ENCODE data around the gene GPR37L1.
"Not testable (repeated sequence)": the region's sequence is repeated elsewhere in the genome, so short reads cannot be mapped to it uniquely, and the experiment has no call there.

The GPR37L1 gene

GRCh38 chr1:202158810-202159533 lies 36.3 kb downstream of the GPR37L1 start:
- DNase-seq = no peak

- peak; percentile 58 for DNase-seq
Measured at GRCh38 chr1:202159534-202160371, 37.0 kb downstream of the GPR37L1 start.

DNA sequence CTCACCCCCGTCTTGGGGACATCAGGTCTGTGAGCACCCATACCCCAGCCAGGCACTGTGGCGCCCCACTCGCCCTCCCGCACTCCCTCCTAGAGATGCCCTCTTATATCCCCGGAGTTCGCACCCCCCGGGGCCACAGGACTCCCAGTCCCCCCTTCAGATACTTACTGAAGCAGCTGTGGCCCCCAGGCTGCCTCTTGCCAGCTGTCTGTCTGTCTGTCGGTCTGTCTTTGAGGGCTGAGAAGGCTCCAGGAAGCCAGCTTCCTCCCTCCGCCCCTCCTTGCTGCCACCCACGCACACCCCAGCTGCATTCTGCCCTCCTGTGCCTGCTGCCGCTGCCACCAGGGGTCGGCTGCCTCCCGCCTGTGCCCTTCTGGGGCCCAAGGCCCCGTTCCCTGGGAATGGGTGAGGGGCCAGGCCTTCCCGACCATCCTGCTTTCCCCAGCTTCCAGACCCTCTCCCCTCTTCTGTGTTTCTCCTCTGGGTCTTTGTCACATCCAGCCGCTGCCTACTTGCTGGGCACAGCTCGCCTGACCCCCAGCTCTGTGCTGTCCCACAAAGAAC lies 37.7 kb downstream of the GPR37L1 start, which contains the start of gene PTPN7:
PTPN7 (minus strand) TSS at position 226 of the 564 bp plus-strand sequence. CDS start 1,200 bp downstream, outside the sequence.
- DNase-seq = peak; percentile 67

- DNase-seq = no peak
Measured at GRCh38 chr1:202161151-202162046, 38.7 kb downstream of the GPR37L1 start.

DNA sequence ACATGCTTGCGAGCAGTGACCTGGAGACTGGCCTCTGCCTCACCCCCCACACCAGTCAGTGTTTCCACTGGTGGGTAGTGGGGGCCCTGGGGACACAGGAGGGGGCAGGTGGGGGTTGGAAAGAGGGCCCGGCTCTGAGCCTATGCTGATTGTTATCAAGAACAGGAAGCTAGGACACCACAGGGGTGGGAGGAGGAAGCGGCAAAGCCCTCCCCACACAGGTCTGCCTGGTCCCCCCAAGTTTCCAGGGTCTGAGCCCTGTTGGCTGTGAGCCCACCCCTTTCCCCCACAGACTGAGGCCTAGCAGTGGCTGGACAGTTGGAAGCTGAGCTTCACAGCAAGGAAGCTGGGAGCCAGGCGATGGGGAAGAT lies 39.3 kb downstream of the GPR37L1 start:
- DNase-seq = peak; percentile 94

DNA sequence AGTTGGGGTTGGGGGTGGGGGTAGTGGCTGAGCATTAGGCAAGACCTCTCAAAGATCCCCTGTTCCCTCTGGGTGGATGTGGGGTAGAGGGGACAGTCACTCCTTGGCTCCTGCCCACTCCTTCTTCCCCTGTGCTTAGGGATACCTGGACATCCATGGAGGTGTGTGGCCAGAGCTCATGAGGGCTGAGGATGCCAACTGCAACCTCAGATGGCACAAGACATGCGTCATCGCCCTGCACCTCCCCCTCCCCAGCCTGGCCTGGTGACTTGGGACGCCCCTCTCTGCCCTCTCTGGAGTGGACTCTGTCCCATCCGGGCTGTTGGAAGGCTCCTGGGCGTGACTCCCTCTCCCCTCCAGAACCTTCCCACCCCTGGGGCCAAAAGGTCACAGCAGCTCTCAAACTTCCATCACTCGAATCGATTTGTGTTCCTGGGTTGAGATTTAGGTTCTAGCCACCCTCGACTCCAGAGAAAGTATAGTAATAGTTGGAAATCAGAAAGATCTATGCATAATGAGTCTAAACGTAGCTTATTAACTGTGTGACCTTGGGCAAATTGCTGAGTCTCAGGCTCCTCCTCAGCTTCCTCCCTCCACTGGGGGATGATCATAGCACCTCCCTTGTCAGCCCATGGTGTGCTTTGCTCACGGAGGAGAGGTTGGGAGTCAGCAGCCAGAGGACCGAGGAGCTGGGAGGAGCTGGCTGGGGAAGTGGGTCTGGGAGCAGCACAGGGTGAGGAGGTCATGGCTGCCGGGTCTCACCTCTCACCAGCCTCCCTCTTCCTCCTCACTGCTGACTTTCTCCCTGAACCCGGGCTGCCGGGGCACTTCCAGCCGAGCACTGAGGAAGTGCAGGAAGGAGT lies 39.9 kb downstream of the GPR37L1 start:
- DNase-seq = no peak

DNA sequence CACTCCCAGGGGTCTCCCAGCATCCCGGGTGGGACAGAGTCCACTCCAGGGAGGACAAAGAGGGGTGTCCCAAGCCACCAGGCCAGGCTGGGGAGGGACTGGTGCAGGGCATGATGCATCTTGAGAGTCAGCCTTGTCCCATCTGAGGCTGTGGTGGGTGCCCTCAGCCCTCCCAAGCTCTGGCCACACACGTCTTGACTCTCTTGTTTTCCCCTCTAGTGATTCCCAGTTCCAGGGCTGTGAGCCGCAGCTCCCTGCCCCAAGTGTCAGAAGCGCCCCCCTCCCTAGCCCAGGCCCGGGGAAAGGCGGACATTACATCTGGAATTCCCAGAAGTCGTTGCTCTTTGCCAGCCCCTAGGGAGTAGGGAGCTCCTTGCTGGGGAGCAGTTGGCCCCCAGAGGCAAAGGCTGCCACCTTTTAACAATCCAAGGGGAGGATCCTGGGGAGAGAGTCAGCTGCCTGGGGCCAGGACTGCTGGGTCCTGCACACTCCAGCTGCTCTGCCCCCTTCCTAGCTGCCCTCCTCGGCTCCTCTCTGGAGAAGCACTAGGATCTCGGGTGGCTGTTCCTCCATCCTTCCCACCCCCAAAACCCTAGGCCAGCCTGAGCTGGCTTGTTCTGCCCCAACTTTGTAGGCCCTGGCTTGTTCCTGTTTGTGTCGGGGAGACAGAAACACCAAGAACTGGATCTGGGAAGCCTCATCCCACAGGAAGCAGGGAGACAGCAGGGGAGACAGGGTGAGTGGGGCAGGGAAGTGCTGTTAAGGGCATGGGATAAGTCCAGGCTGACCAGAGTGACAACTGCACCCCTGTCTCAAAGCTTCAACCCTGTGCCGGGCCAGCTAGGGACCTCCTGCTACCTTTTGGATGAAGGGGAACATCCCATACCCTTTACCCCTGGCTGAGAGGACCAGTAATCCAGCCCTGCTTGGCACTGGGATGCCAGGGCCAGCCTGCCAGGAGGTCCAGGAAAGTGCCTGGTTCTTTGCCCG lies 40.9 kb downstream of the GPR37L1 start:
- no peak for DNase-seq

GRCh38 chr1:202164271-202165037 lies 41.7 kb downstream of the GPR37L1 start:
- DNase-seq = no peak

- no peak for DNase-seq
Measured at GRCh38 chr1:202165267-202165941, 42.7 kb downstream of the GPR37L1 start.

DNA sequence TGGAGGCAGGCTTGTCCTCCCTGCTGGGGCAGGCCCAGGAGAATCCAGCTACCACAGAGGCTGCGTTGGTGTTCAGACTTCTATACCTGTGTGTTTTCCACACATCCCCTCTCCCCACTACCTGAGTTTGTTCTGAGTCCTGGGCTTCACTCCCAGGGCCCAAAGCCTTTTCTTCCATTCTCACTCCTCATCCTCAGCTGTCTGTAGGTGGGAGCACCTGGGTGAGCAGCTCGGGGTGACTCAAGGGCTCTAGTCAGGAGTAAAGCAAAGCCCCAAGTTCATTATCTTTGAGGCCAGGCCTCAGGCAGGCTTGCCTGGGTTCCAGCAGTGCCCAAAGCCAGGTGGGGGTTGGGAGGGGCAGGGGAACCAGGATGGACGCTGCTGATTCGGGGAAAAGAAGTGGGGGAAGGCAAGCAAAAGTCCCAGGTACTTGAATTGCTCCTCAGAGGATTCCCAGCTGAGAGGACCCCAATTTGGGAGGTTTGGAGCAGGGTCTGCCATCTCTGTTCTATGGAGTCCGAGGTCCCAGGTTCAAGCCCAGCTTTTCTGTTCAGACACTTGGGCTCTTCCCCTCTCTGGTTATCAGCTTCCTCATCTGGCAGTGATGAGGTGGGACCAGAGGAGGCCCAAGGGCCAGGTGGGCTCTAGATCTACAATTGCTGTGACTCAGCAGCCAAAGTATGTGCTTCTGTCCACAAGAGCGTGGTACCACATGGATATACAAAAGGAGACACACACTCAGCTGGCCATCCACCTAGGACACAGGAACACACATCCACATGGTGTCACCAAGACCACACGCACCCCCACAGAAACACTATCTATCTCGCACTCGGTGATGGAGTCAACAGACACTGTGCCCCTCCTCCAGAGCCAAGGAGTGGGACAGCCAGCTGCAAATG lies 43.5 kb downstream of the GPR37L1 start:
- DNase-seq = no peak

- not testable (repeated sequence) for DNase-seq
Measured at GRCh38 chr1:202167054-202167453, 44.3 kb downstream of the GPR37L1 start.

- no peak for DNase-seq
Measured at GRCh38 chr1:202167708-202168415, 45.1 kb downstream of the GPR37L1 start.

GRCh38 chr1:202168861-202169260 lies 46.1 kb downstream of the GPR37L1 start:
- no peak for DNase-seq

- no peak for DNase-seq
Measured at GRCh38 chr1:202170726-202171125, 48.0 kb downstream of the GPR37L1 start.

- no peak for DNase-seq
Measured at GRCh38 chr1:202171292-202172014, 48.7 kb downstream of the GPR37L1 start.

- DNase-seq = no peak
Measured at GRCh38 chr1:202172015-202172355, 49.3 kb downstream of the GPR37L1 start.

- no peak for DNase-seq
Measured at GRCh38 chr1:202173993-202174392, 51.3 kb downstream of the GPR37L1 start.

Data from KG1 (cell line).